Nephron progenitor cell (in vitro differentiated cells): ENCODE results near the gene MAGI2.

Experiments
- DNase-seq: peaks from one replicate; pipeline ENCODE4 v3.0.0; 2021
- H3K27ac Mint-ChIP-seq: 2 replicates; pipeline ENCODE4 v1.8.0; 2021; ENCODE audit warnings: mild to moderate bottlenecking, moderate library complexity, mixed read lengths
- H3K27me3 Mint-ChIP-seq: 2 replicates; pipeline ENCODE4 v1.8.0; 2021; ENCODE audit warnings: mild to moderate bottlenecking, low read depth, mixed read lengths; ENCODE audit not compliant: poor library complexity
- H3K36me3 Mint-ChIP-seq: 2 replicates; pipeline ENCODE4 v1.8.0; 2021; ENCODE audit warnings: low read depth, mixed read lengths
- H3K4me1 Mint-ChIP-seq: 2 replicates; pipeline ENCODE4 v1.8.0; 2021; ENCODE audit warnings: mixed read lengths
- H3K4me3 Mint-ChIP-seq: 2 replicates; pipeline ENCODE4 v1.8.0; 2021; ENCODE audit warnings: mild to moderate bottlenecking, moderate library complexity, mixed read lengths
- H3K9me3 Mint-ChIP-seq: 2 replicates; pipeline ENCODE4 v1.8.0; 2021; ENCODE audit warnings: mild to moderate bottlenecking, moderate library complexity, mixed read lengths
- CTCF ChIP-seq: fragments of 200-600 bp; sonication (generic); IDR thresholded peaks from 2 replicates; pipeline ENCODE4 v1.5.0; 2021; ENCODE audit warnings: antibody characterized with exemption

The MAGI2 gene

GRCh38 chr7:78413568-78413967, 1039.9 kb downstream of the MAGI2 start:
- no peaks in the 10 kb centered on the region for H3K27me3 Mint-ChIP-seq
- H3K4me3 Mint-ChIP-seq: no peak overlapping the region
- peaks cover 5% of the 10 kb centered on the region for H3K9me3 Mint-ChIP-seq
- no peak for DNase-seq
- TF ChIP-seq CTCF: no peak
- H3K27ac Mint-ChIP-seq: no peak overlapping the region
- no peaks in the 10 kb centered on the region for H3K4me1 Mint-ChIP-seq
- H3K36me3 Mint-ChIP-seq: no peaks in the 10 kb centered on the region

- H3K36me3 Mint-ChIP-seq: no peaks in the 10 kb centered on the region
- no peak for TF ChIP-seq CTCF
- DNase-seq: no peak
- peaks cover 5% of the 10 kb centered on the region for H3K9me3 Mint-ChIP-seq
- H3K27me3 Mint-ChIP-seq: no peaks in the 10 kb centered on the region
- H3K27ac Mint-ChIP-seq: peak overlapping the region; percentile 2
- H3K4me1 Mint-ChIP-seq: no peaks in the 10 kb centered on the region
- H3K4me3 Mint-ChIP-seq: no peak overlapping the region
Measured at GRCh38 chr7:78412216-78412858, 1041.1 kb downstream of the MAGI2 start.

GRCh38 chr7:78407031-78407430, 1046.4 kb downstream of the MAGI2 start:
- DNase-seq: no peak
- Mint-ChIP-seq H3K4me3 (no peak overlapping the region), H3K9me3 (peaks cover 12% of the 10 kb centered on the region), H3K4me1 (no peaks in the 10 kb centered on the region), H3K36me3 (no peaks in the 10 kb centered on the region), H3K27me3 (peaks cover 7% of the 10 kb centered on the region), H3K27ac (no peak overlapping the region)
- no peak for TF ChIP-seq CTCF

- H3K27ac Mint-ChIP-seq: no peak overlapping the region
- H3K27me3 Mint-ChIP-seq: peaks cover 10% of the 10 kb centered on the region
- peaks cover 12% of the 10 kb centered on the region for H3K9me3 Mint-ChIP-seq
- no peaks in the 10 kb centered on the region for H3K36me3 Mint-ChIP-seq
- no peaks in the 10 kb centered on the region for H3K4me1 Mint-ChIP-seq
- no peak for TF ChIP-seq CTCF
- no peak for DNase-seq
- no peak overlapping the region for H3K4me3 Mint-ChIP-seq
Measured at GRCh38 chr7:78406531-78406930, 1046.9 kb downstream of the MAGI2 start.

- peaks cover 12% of the 10 kb centered on the region for H3K9me3 Mint-ChIP-seq
- peaks cover 10% of the 10 kb centered on the region for H3K27me3 Mint-ChIP-seq
- H3K4me1 Mint-ChIP-seq: no peaks in the 10 kb centered on the region
- no peak overlapping the region for H3K27ac Mint-ChIP-seq
- H3K36me3 Mint-ChIP-seq: no peaks in the 10 kb centered on the region
- no peak overlapping the region for H3K4me3 Mint-ChIP-seq
- TF ChIP-seq CTCF: no peak
- no peak for DNase-seq
Measured at GRCh38 chr7:78402096-78402495, 1051.4 kb downstream of the MAGI2 start.

GRCh38 chr7:78400038-78400437, 1053.4 kb downstream of the MAGI2 start:
- Mint-ChIP-seq H3K4me3 (no peak overlapping the region), H3K27ac (no peak overlapping the region), H3K36me3 (no peaks in the 10 kb centered on the region), H3K4me1 (no peaks in the 10 kb centered on the region), H3K9me3 (peaks cover 12% of the 10 kb centered on the region), H3K27me3 (peaks cover 14% of the 10 kb centered on the region)
- DNase-seq: no peak
- no peak for TF ChIP-seq CTCF
